NB4 (cell line): ENCODE data around the gene PHACTR2.

Experiments
- DNase-seq: peaks from one replicate; pipeline ENCODE4 v3.0.0; 2010; ENCODE audit warnings: low read depth
- H3K4me3 ChIP-seq: one replicate; pipeline ENCODE4 v1.5.1; 2011; ENCODE audit warnings: mild to moderate bottlenecking, low read depth, low read length, moderate library complexity
- MYC ChIP-seq: IDR thresholded peaks from 2 replicates; pipeline ENCODE4 v1.6.1; 2011; ENCODE audit warnings: low read depth, low read length
- POLR2A ChIP-seq: IDR thresholded peaks from 2 replicates; pipeline ENCODE4 v1.6.1; 2011; ENCODE audit warnings: mild to moderate bottlenecking; ENCODE audit not compliant: insufficient read length; ENCODE audit errors: extremely low read depth
- TF ChIP-seq, protein P1 (sequence below): IDR thresholded peaks from one replicate; pipeline ENCODE4 v1.5.1; 2012; ENCODE audit warnings: low read depth, low read length
- TF ChIP-seq, protein P2 (sequence below): IDR thresholded peaks from 2 replicates; pipeline ENCODE4 v1.6.1; 2011; ENCODE audit warnings: low read depth, low read length

The PHACTR2 gene

DNA sequence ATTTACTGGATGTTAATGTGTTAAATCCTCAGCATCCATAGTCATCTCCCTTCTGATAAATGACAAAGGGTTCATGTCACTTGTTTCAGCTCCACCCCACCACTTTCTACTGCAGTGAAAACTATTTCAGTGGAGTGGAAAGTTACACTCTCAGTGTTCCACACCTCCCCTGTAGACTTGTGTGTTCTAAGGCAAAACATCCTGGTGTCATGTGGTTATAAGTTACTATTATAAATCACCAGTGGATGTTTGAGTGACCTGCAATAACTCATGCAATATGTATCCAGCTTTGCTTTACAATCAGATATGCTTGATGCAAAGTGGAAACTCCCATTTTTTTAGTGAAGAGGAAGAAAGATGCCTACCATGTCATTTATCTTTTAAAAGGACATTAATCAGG, 83.3 kb downstream of the PHACTR2 start:
- no peak for TF ChIP-seq POLR2A
- TF ChIP-seq, protein P1, sequence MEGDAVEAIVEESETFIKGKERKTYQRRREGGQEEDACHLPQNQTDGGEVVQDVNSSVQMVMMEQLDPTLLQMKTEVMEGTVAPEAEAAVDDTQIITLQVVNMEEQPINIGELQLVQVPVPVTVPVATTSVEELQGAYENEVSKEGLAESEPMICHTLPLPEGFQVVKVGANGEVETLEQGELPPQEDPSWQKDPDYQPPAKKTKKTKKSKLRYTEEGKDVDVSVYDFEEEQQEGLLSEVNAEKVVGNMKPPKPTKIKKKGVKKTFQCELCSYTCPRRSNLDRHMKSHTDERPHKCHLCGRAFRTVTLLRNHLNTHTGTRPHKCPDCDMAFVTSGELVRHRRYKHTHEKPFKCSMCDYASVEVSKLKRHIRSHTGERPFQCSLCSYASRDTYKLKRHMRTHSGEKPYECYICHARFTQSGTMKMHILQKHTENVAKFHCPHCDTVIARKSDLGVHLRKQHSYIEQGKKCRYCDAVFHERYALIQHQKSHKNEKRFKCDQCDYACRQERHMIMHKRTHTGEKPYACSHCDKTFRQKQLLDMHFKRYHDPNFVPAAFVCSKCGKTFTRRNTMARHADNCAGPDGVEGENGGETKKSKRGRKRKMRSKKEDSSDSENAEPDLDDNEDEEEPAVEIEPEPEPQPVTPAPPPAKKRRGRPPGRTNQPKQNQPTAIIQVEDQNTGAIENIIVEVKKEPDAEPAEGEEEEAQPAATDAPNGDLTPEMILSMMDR = no peak
- no peak for TF ChIP-seq MYC
- TF ChIP-seq, protein P2, sequence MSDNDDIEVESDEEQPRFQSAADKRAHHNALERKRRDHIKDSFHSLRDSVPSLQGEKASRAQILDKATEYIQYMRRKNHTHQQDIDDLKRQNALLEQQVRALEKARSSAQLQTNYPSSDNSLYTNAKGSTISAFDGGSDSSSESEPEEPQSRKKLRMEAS = no peak
- no peak for DNase-seq
- H3K4me3 ChIP-seq = no peak overlapping the region

- H3K4me3 ChIP-seq = no peak overlapping the region
- no peak for DNase-seq
- TF ChIP-seq POLR2A (no peak), MYC (no peak)
- TF ChIP-seq, protein P2 = no peak
- TF ChIP-seq, protein P1 = no peak
These were observed 84.4 kb downstream of the PHACTR2 start for GRCh38 chr6:143762126-143762525.

DNA sequence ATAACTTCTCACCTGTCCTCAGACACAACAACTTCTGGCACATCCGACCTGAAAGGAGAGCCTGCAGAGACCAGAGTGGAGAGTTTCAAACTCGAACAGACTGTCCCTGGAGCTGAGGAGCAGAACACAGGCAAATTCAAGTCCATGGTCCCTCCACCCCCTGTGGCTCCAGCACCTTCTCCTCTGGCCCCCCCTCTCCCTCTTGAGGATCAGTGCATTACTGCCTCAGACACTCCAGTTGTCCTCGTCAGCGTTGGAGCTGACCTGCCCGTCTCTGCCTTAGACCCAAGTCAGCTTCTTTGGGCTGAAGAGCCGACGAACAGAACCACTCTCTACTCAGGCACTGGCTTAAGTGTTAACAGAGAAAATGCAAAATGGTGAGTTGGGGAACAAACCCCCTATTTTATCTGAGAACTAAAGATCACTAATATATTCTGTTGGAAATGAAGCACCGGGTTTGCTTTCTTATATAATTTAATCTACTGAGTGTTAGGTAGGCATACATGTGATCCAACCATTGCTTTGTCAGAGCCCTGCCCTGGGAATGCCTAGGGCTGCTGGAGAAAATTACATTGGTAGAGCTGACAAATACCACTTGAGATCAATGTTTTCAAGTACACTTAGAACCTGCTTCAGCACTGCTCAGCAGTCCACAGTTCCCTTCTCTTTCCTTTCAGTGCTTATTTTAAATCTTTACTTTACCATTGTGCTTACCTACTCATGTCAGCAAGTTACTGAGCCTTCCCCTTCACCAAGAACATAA, 87.8 kb downstream of the PHACTR2 start:
- no peak for DNase-seq
- TF ChIP-seq POLR2A (no peak), MYC (no peak)
- TF ChIP-seq, protein P1 = no peak
- TF ChIP-seq, protein P2 = no peak
- no peak overlapping the region for H3K4me3 ChIP-seq

DNA sequence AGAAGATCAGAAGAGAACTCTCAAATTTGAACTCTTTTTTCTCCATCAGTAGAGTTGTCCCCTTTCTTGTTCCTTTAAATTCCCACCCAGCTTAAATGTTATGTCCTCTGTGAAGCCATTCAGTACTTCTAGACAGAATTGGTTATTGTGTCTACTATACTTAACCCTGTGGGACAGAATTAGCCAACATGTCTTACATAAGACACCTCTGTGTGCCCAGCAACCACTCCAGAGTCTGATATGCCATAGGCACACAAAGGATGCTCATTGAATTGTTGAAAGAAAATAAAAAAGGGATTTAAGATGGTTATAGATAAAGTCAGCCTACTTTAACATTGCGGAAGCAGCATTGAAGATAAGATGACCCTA, 88.4 kb downstream of the PHACTR2 start:
- no peak for DNase-seq
- TF ChIP-seq MYC (no peak), POLR2A (no peak)
- TF ChIP-seq, protein P1 = no peak
- no peak overlapping the region for H3K4me3 ChIP-seq

DNA sequence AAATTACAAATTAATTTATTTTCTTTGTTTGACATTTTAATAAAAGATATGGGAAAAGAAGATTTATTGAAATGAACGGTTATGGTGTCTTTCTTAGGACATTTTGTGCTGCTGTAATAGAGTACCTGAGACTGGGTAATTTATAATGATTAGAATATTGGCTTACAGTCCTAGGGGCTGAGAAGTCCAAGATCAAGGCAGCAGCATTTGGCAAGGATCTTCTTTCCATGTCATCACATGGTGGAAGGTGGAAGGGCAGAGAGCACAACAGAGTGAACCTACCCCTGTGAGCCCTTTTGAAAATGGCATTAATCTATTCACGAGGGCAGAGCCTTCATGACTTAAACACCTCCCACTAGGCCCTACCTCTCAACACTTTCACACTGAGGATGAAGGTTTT, 89.7 kb downstream of the PHACTR2 start:
- no peak overlapping the region for H3K4me3 ChIP-seq
- TF ChIP-seq, protein P1 = no peak
- TF ChIP-seq POLR2A (no peak), MYC (no peak)
- TF ChIP-seq, protein P2 = no peak
- DNase-seq = no peak
